GM21526 (cell line): ENCODE results near the gene FAM13B.
"Not testable (repeated sequence)": the region's sequence is repeated elsewhere in the genome, so short reads cannot be mapped to it uniquely, and the experiment has no call there.

Experiments used
- ATAC-seq: cut with Tn5 transposase; IDR thresholded peaks from one replicate; pipeline ENCODE4 v1.9.1; 2021; ENCODE audit warnings: moderate library complexity; ENCODE audit not compliant: unreplicated experiment, low FRiP score

FAM13B gene

GRCh38 chr5:137994556-137994955 is 38.3 kb downstream of the FAM13B start:
- no peak for ATAC-seq

DNA sequence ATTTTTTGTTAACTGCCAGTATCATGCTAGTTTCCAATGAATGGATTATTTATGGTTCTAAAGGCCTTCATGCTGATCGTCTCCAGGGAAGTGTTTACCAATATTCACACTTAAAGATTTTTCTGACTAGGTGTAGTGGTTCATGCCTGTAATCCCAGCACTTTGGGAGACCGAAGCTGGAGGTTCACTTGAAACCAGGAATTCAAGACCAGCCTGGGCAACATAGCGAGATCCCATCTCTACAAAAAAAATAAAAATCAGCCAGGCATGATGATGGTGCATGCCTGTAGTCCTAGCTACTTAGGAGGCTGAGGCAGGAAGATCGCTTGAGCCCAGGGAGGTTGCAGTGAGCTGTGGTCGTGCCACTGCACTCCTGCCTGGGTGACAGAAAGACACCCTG is 43.5 kb downstream of the FAM13B start:
- ATAC-seq, result no peak

- no peak for ATAC-seq
These were observed 57.7 kb downstream of the FAM13B start for GRCh38 chr5:137975208-137975607.

- not testable (repeated sequence) for ATAC-seq
These were observed 62.5 kb downstream of the FAM13B start for GRCh38 chr5:137970384-137970783.

DNA sequence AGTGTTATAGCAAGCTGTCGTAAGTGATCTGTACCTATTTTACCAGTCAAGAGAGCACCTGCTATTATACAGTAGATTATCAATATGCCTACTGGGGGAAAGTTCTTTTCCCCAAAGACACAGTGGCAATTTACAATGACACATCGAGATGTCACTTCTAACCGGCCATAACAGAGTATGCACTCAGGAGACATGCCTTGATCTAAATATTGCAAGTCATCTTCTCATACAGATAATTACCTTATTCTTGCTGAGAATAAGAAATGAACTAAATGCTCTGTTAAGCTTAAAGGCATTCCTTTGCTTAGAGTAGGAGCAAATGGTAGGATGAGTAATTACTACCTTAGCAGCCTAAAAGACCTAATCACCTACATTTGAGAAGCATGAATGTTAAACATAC is 72.1 kb downstream of the FAM13B start:
- no peak for ATAC-seq

DNA sequence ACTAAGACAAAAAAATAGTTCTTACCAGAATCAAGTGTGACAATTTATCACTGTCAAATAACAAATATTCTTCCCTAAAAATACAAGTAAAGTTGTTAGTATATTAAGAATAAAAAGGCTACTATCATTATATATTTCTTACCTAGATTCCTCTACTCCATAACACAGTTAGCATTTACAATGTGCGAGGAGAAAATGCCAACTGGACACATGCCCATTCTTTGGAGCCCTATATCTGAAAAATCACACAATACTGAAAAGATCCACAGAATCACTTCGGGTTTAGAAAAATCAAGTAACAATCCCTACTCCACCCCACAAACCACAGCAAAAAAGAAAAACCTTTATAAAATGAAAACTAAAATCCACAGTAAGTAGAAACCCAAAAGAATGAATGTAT is 72.7 kb downstream of the FAM13B start:
- ATAC-seq, result no peak

DNA sequence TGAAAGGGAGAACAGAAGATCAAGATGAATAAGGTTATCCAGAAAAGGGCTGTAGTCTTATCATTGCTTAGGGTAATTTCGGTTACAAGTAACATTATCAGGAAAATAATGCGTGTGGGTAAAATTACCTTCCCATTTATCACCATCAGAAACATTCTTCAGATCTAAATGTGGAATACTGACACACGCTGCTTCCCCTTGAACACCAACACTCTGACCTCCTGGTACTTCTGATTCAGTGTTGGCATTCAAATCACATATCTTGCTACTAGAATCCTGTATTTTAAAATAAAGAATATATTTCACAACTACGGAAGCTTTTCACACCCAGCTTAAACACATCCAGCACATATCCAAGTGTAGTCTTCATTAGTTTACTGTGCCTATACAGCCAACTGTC is 73.4 kb downstream of the FAM13B start:
- ATAC-seq, result no peak

DNA sequence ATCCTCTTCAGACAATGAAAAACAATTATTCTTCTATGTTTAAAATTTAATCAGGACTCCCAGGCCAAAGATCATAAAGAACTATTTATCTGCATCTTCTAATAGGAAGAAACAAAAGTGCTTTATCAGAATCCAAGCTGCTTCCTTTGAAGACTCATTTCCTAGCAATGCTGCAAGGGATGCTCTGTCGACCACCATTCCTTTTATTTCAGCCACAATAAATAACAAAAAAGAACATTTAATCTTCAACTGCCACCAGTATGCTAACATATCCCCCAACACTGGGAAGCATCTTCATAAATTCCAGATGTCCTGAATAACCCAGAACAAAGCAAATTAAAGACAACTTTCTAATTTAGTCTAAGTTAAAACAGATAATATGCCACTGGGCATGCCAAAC is 74.9 kb downstream of the FAM13B start:
- no peak for ATAC-seq

- ATAC-seq, result no peak
These were observed 78.6 kb downstream of the FAM13B start for GRCh38 chr5:137954131-137954879.

GRCh38 chr5:137945825-137946224 is 87.1 kb downstream of the FAM13B start:
- ATAC-seq, result no peak

GRCh38 chr5:137944280-137944679 is 88.6 kb downstream of the FAM13B start:
- ATAC-seq, result not testable (repeated sequence)

DNA sequence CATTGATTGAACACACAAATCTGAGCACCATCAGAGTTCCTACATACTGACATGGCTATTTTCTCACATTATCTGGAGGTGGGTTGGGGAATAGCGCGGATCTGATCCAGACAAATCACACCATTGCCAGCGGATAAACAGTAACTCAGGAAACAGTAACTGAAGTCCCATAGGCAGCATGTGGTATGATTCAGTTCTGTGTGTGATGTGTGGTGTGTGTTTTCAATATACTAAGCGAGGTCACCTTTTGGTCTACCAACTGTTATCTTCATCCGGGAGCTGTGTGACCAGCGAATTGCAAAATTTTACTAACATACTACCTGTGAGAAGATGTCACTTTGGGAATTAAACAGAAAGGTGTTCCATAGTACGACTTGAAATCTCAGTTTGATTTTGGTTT is 93.5 kb downstream of the FAM13B start:
- no peak for ATAC-seq

DNA sequence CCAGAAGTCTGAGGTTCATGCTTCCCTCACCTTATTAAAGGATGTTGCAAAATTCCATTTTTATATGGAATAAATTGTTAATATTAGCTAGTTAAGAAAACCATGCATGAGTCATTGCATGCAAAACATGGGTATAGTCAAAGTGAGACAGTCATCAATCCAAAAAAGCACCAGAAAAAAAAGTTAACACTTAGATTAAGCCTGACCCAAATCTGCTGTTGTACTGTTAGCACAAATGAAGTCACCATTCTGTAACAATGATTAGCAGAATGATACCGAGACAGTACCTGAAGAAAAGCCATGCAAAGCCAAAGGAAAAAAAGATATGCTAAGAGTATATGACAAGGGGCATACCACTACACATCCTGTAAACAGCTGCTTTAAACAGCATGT is 94.1 kb downstream of the FAM13B start:
- no peak for ATAC-seq

GRCh38 chr5:137937994-137938750 is 94.7 kb downstream of the FAM13B start:
- ATAC-seq, result no peak

GRCh38 chr5:137935694-137936093 is 97.2 kb downstream of the FAM13B start:
- no peak for ATAC-seq

DNA sequence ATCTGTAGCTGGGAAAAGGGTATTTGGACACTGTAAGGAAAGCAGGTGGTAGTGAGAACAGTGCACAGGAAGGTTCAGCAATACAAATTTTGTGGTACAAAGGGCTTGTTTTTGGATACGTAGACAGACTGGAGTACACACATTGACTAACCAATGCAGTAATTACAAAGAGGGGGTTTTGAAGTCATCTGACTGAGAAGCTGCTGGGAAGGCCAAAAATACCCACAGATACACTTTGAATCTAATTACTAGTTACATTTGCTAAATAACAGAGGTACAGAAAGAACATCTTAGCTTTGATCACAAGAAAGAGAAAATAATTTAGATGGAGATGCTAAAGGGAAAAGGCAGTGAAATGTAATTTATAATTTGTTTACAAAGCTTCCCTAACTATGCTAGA is 97.7 kb downstream of the FAM13B start:
- ATAC-seq, result no peak

- ATAC-seq, result no peak
These were observed 99.4 kb downstream of the FAM13B start for GRCh38 chr5:137933491-137933911.

GRCh38 chr5:137932800-137933199 is 100.1 kb downstream of the FAM13B start:
- no peak for ATAC-seq

- no peak for ATAC-seq
These were observed 109.0 kb downstream of the FAM13B start for GRCh38 chr5:137923856-137924255.

- no peak for ATAC-seq
These were observed 110.9 kb downstream of the FAM13B start for GRCh38 chr5:137921931-137922330.

DNA sequence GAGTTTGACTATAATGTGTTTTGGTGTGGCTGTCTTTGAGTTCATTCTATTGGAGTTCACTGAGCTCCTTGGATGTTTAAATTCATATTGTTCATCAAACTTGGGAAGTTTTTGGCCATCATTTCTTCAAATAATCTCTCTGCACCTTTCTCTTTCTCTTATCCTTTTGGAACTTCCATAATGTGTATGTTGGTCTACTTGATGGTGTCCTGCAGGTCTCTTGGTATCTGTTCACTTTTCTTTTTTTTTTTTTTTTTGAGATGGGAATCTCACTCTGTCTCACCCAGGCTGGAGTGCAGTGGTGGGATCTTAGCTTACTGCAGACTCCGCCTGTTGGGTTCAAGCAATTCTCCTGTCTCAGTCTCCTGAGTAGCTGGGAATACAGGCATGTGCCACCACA is 116.0 kb downstream of the FAM13B start:
- ATAC-seq, result no peak

GRCh38 chr5:137914758-137915157 is 118.1 kb downstream of the FAM13B start:
- ATAC-seq, result no peak
